Measurements from ENCODE around the gene HNRNPA1.

The HNRNPA1 gene

DNA sequence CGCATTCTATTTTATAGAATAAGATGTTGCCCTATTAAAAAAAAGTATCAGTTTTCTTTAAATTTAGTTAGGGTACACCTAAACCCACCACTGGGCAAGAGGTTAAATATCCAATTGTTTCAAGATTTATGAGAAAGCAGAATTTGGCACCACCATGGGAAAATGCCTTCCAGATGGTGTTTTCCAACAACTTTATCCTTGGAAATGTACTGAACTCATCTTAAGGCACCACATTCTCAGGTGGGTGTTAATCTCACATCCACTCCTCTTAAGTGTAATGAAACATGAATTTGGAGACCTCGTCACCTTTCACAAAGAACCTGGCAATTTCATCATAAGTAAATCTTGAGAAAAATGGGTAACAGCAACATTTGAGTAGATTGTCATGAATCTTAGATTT is 13.7 kb upstream of the HNRNPA1 start:
- DNase-seq (ENCODE audit: low spot score) (no peak), ATAC-seq (ENCODE audit: low read depth) (no peak)
- Histone ChIP-seq H3K36me3 (ENCODE audit: low read depth) (peaks cover 19% of the 10 kb centered on the region), H3K4me3 (ENCODE audit: severe bottlenecking) (no peak overlapping the region), H3K27me3 (ENCODE audit: insufficient read depth, poor library complexity, severe bottlenecking) (no peaks in the 10 kb centered on the region), H3K9me3 (ENCODE audit: severe bottlenecking) (no peaks in the 10 kb centered on the region), H3K27ac (ENCODE audit: poor library complexity, severe bottlenecking) (no peak overlapping the region), H3K4me1 (ENCODE audit: insufficient read depth, poor library complexity, severe bottlenecking) (peaks cover 13% of the 10 kb centered on the region)
- TF ChIP-seq CTCF (IDR thresholded peaks at IDR 0.05; ENCODE audit: poor library complexity, severe bottlenecking) = no peak

DNA sequence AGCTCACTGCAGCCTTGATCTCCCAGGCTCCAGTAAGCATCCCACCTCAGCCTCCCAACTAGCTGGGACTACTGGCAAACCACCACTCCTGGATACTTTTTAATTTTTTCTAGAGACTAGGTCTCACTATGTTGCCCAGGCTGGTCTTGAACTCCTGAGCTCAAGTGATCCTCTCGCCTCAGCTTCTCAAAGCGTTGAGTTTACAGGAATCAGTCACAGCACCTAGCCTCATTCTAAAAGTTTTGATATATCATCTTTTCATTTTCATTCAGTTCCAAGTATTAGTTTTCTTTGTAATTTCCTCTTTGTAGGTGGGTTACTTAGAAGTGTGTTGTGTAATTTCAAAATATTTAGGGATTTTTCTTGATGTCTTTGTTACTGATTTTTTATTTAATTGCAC is 10.2 kb upstream of the HNRNPA1 start:
- ATAC-seq (ENCODE audit: low read depth) (no peak), DNase-seq (ENCODE audit: low spot score) (no peak)
- no peak for TF ChIP-seq CTCF (IDR thresholded peaks at IDR 0.05; ENCODE audit: poor library complexity, severe bottlenecking)
- Histone ChIP-seq H3K36me3 (ENCODE audit: low read depth) (peaks cover 45% of the 10 kb centered on the region), H3K4me1 (ENCODE audit: insufficient read depth, poor library complexity, severe bottlenecking) (no peaks in the 10 kb centered on the region), H3K27me3 (ENCODE audit: insufficient read depth, poor library complexity, severe bottlenecking) (no peaks in the 10 kb centered on the region), H3K9me3 (ENCODE audit: severe bottlenecking) (no peaks in the 10 kb centered on the region), H3K27ac (ENCODE audit: poor library complexity, severe bottlenecking) (no peak overlapping the region), H3K4me3 (ENCODE audit: severe bottlenecking) (no peak overlapping the region)

- no peaks in the 10 kb centered on the region for H3K4me1 ChIP-seq (ENCODE audit: insufficient read depth, poor library complexity, severe bottlenecking)
- no peaks in the 10 kb centered on the region for H3K27me3 ChIP-seq (ENCODE audit: insufficient read depth, poor library complexity, severe bottlenecking)
- TF ChIP-seq CTCF (IDR thresholded peaks at IDR 0.05; ENCODE audit: poor library complexity, severe bottlenecking) = no peak
- H3K4me3 ChIP-seq (ENCODE audit: severe bottlenecking) = no peak overlapping the region
- H3K27ac ChIP-seq (ENCODE audit: poor library complexity, severe bottlenecking) = no peak overlapping the region
- H3K36me3 ChIP-seq (ENCODE audit: low read depth) = peaks cover 46% of the 10 kb centered on the region
- DNase-seq (ENCODE audit: low spot score) (no peak), ATAC-seq (ENCODE audit: low read depth) (no peak)
- H3K9me3 ChIP-seq (ENCODE audit: severe bottlenecking) = no peaks in the 10 kb centered on the region
These were observed 8.3 kb upstream of the HNRNPA1 start for GRCh38 chr12:54272214-54272613.

- ATAC-seq (ENCODE audit: low read depth) (no peak), DNase-seq (ENCODE audit: low spot score) (no peak)
- TF ChIP-seq CTCF (IDR thresholded peaks at IDR 0.05; ENCODE audit: poor library complexity, severe bottlenecking) = no peak
- H3K4me1 ChIP-seq (ENCODE audit: insufficient read depth, poor library complexity, severe bottlenecking) = peaks cover 14% of the 10 kb centered on the region
- no peaks in the 10 kb centered on the region for H3K9me3 ChIP-seq (ENCODE audit: severe bottlenecking)
- H3K36me3 ChIP-seq (ENCODE audit: low read depth) = peaks cover 56% of the 10 kb centered on the region
- no peak overlapping the region for H3K4me3 ChIP-seq (ENCODE audit: severe bottlenecking)
- H3K27ac ChIP-seq (ENCODE audit: poor library complexity, severe bottlenecking) = no peak overlapping the region
- no peaks in the 10 kb centered on the region for H3K27me3 ChIP-seq (ENCODE audit: insufficient read depth, poor library complexity, severe bottlenecking)
These were observed 6.5 kb upstream of the HNRNPA1 start for GRCh38 chr12:54273981-54274380.

DNA sequence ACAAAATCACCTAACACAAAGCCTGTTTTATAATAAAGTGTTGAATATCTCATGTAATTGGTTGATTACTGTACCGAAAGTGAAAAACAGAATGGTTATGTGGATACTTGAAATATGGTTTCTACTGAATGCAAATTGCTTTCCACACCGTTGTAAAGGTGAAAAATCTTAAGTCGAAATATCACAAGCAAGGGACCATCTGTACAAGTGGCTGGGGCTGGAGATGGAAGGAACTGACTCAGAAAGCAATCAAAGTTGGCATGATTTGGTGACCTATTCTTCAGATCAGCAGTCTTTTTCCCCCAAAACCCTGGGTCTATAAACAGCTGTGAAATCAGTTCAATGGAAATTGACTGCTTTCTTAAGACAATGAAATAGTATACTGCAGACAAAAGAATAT is 4.2 kb upstream of the HNRNPA1 start:
- Histone ChIP-seq H3K36me3 (ENCODE audit: low read depth) (peaks cover 66% of the 10 kb centered on the region), H3K27me3 (ENCODE audit: insufficient read depth, poor library complexity, severe bottlenecking) (no peaks in the 10 kb centered on the region), H3K4me1 (ENCODE audit: insufficient read depth, poor library complexity, severe bottlenecking) (peaks cover 14% of the 10 kb centered on the region), H3K9me3 (ENCODE audit: severe bottlenecking) (no peaks in the 10 kb centered on the region), H3K27ac (ENCODE audit: poor library complexity, severe bottlenecking) (no peak overlapping the region), H3K4me3 (ENCODE audit: severe bottlenecking) (no peak overlapping the region)
- TF ChIP-seq CTCF (IDR thresholded peaks at IDR 0.05; ENCODE audit: poor library complexity, severe bottlenecking) = no peak
- DNase-seq (ENCODE audit: low spot score) (no peak), ATAC-seq (ENCODE audit: low read depth) (no peak)
